Suprapubic skin (tissue), 4 donors: ENCODE data around the gene ING2. TPM values are rescaled to one million over a fixed set of nuclear protein-coding genes. Genes with fewer than 3 reads are reported as not detected.
A peak's percentile ranks its signal among the peaks of the same experiment; 100 is the strongest.
"Not testable (repeated sequence)": the region's sequence is repeated elsewhere in the genome, so short reads cannot be mapped to it uniquely, and the experiment has no call there.

Experiments used
- DNase-seq, 2 donors: peaks; one replicate each; pipeline ENCODE4 v3.0.0-alpha.2; 2019; ENCODE audit warnings: low spot score in 2 of 2
- H3K27ac ChIP-seq: fragments of 200-600 bp; sonication (generic); one replicate; pipeline ENCODE4 v1.5.1; 2019
- H3K27me3 ChIP-seq: fragments of 200-600 bp; sonication (generic); one replicate; pipeline ENCODE4 v1.5.1; 2019
- H3K36me3 ChIP-seq: fragments of 200-600 bp; sonication (generic); one replicate; pipeline ENCODE4 v1.5.1; 2019
- H3K4me1 ChIP-seq: fragments of 200-600 bp; sonication (generic); one replicate; pipeline ENCODE4 v1.5.1; 2019
- H3K4me3 ChIP-seq: fragments of 200-600 bp; sonication (generic); one replicate; pipeline ENCODE4 v1.5.1; 2019; ENCODE audit warnings: mild to moderate bottlenecking
- H3K9me3 ChIP-seq: fragments of 200-600 bp; sonication (generic); one replicate; pipeline ENCODE4 v1.5.1; 2019
- CTCF ChIP-seq, 2 donors: fragments of 200-600 bp in 1 of 2; fragments of 450-650 bp in 1 of 2; sonication (generic) in 1 of 2; IDR thresholded peaks; one replicate each; pipeline ENCODE4 v1.5.1; 2016 to 2019; ENCODE audit warnings: antibody characterized with exemption in 2 of 2, mild to moderate bottlenecking in 1 of 2, moderate library complexity in 1 of 2
- EP300 ChIP-seq: sonication (generic); formaldehyde crosslinking; IDR thresholded peaks from one replicate; pipeline ENCODE4 v1.6.1; 2017; ENCODE audit warnings: antibody characterized with exemption
- POLR2A ChIP-seq, 2 donors: fragments of 450-650 bp; IDR thresholded peaks; one replicate each; pipeline ENCODE4 v1.6.1; 2017; ENCODE audit warnings: antibody characterized with exemption in 2 of 2, mild to moderate bottlenecking in 2 of 2, moderate library complexity in 2 of 2
- POLR2AphosphoS5 ChIP-seq, 3 donors: sonication (generic); formaldehyde crosslinking; IDR thresholded peaks; one replicate each; pipeline ENCODE4 v1.6.1; 2017; ENCODE audit warnings: antibody characterized with exemption in 3 of 3
- WGBS: methylation state at CpG from one replicate; pipeline ENCODE4 v1.1.5; 2018; 5-methylcytosine and 5-hydroxymethylcytosine counted together
- total RNA-seq, 4 donors: library from RNA; depleted of rRNA; stranded (reverse); fragments of >200 nt; gene quantifications; one replicate each; pipeline ENCODE4 v1.1.0, GENCODE V29; 2016

The ING2 gene, protein sequence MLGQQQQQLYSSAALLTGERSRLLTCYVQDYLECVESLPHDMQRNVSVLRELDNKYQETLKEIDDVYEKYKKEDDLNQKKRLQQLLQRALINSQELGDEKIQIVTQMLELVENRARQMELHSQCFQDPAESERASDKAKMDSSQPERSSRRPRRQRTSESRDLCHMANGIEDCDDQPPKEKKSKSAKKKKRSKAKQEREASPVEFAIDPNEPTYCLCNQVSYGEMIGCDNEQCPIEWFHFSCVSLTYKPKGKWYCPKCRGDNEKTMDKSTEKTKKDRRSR
- total RNA-seq = 10 to 100 TPM in 3 of 4 donors, 1 to 10 TPM in 1; 9.9 to 21.2 (median 18.8) TPM

GRCh38 chr4:183504930-183505610 is at the start of gene ING2:
TSS of gene ING2 (plus strand) at chr4:183505058. CDS start at chr4:183505196, 138 bp downstream.
- under 1% methylated on average over 22 of the region's 68 CpGs for WGBS

DNA sequence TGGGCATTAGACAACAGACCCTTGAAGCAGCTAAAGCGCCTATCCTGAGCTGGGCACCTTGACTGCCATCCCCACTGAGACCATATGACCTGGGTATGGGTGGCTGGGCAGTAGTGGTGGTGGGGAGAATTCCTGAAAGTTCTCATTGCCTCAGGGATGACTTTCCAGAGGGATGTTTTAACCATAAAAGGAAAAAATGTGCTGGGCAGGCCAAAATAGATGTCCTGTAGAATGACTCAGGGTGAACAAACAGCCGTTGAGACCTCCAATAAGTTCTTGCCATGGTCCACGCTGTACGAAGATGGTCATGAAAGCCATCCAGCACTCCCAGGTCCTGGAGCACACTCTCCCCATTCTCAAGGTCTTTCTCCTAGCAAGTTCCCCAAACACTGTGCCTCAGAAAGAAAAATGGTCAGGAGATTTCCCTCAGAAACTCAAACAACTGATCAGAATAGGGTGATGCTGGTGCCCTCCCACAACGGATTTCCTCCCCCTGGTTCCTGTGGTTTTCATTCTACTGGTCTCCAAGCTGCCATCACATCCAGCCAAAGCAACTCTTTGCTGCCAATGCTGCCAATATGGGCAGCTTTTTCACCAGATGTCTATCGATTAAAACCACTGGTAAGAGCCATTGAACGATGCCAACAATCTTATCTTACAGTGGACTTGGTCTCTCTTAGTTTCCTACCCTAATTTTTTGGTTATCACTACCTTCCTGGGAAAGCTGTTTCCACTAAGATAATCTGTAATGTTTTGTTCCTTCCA is 49.2 kb upstream of the ING2 start:
- no peak for TF ChIP-seq EP300
- no peak for TF ChIP-seq POLR2A (IDR thresholded peaks at IDR 0.05)
- no peak for TF ChIP-seq POLR2AphosphoS5 (IDR thresholded peaks at IDR 0.05)
- no peak for TF ChIP-seq CTCF (IDR thresholded peaks at IDR 0.05)
- WGBS = 81% methylated on average over 7 of the region's 7 CpGs
- no peaks in the 10 kb centered on the region for H3K27me3 ChIP-seq
- H3K4me3 ChIP-seq = no peak overlapping the region
- H3K36me3 ChIP-seq = peaks cover 17% of the 10 kb centered on the region
- no peaks in the 10 kb centered on the region for H3K4me1 ChIP-seq
- no peak for DNase-seq
- no peaks in the 10 kb centered on the region for H3K9me3 ChIP-seq
- H3K27ac ChIP-seq = no peak overlapping the region

More at GRCh38 chr4:183504930-183505610, at the start of gene ING2:
- TF ChIP-seq POLR2A (IDR thresholded peaks at IDR 0.05) (no peak), EP300 (no peak), POLR2AphosphoS5 (IDR thresholded peaks at IDR 0.05) (no peak), CTCF (IDR thresholded peaks at IDR 0.05) (no peak)
- H3K9me3 ChIP-seq = no peaks in the 10 kb centered on the region
- H3K27me3 ChIP-seq = no peaks in the 10 kb centered on the region
- peak within 1 kb of the TSS; percentile 98 for H3K27ac ChIP-seq
- peak; percentile 82 to 84 for DNase-seq
- H3K36me3 ChIP-seq = no peaks in the 10 kb centered on the region
- H3K4me1 ChIP-seq = peaks cover 38% of the 10 kb centered on the region
- peak within 1 kb of the TSS; percentile 98 for H3K4me3 ChIP-seq

DNA sequence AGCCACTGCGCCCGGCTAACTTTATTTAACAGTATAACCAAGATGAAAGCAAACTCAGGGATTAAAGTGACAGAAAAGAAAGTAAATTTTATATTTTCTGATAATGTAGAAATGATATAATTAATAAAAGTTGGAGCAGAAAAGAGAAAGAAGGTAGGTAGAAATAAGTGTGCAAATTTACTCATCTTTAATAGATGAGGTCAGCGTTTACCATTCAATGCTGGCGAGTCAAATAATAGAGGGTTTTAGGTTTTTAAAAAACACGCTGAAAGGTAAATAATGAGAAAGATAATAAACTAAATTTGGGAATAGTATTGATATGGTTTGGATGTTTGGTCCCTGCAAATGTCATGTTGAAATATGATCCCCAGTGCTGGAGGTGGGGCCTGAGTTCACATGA is 46.9 kb upstream of the ING2 start:
- TF ChIP-seq CTCF (IDR thresholded peaks at IDR 0.05) = no peak
- Histone ChIP-seq H3K27ac (no peak overlapping the region), H3K27me3 (no peaks in the 10 kb centered on the region), H3K4me1 (no peaks in the 10 kb centered on the region), H3K9me3 (no peaks in the 10 kb centered on the region), H3K36me3 (peaks cover 1% of the 10 kb centered on the region), H3K4me3 (no peak overlapping the region)
- DNase-seq = no peak
- WGBS = 87% methylated on average over 5 of the region's 5 CpGs

GRCh38 chr4:183463903-183464619 is 40.8 kb upstream of the ING2 start:
- not testable (repeated sequence) for H3K4me3 ChIP-seq

GRCh38 chr4:183465879-183466278 is 39.0 kb upstream of the ING2 start:
- not testable (repeated sequence) for H3K27ac ChIP-seq, H3K9me3 ChIP-seq, H3K27me3 ChIP-seq, H3K4me3 ChIP-seq, H3K4me1 ChIP-seq, DNase-seq, H3K36me3 ChIP-seq
- 61% methylated on average over 5 of the region's 5 CpGs for WGBS

More at GRCh38 chr4:183463903-183464619, 40.8 kb upstream of the ING2 start:
- H3K9me3 ChIP-seq, H3K27ac ChIP-seq, H3K27me3 ChIP-seq, DNase-seq, H3K4me1 ChIP-seq, H3K36me3 ChIP-seq: not testable (repeated sequence)
- WGBS = 83% methylated on average over 11 of the region's 11 CpGs
